Activated CD4-positive, alpha-beta memory T cell treated with anti-CD3 and anti-CD28 coated beads, Interleukin-2, amount 10 ng/mL, durations not matched to agents 7 days and 5 days (primary cell): Measurements from ENCODE around the gene FIBP. TPM values are rescaled to one million over a fixed set of nuclear protein-coding genes. Genes with fewer than 3 reads are reported as not detected.

Source experiments
- CTCF ChIA-PET: fragments of 350-600 bp; sonication (Branson Sonifier 250); formaldehyde crosslinking; loops from one replicate; lab custom pipeline; 2021; ENCODE audit warnings: antibody characterized with exemption, inconsistent platforms; lab: Charles Lee
- POLR2A ChIA-PET: fragments of 350-600 bp; sonication (Branson Sonifier 250); formaldehyde crosslinking; loops from one replicate; lab custom pipeline; 2021; ENCODE audit warnings: antibody characterized with exemption; lab: Charles Lee
- DNase-seq: peaks from one replicate; pipeline ENCODE4 v3.0.0-alpha.2; 2020
- H3K27ac Mint-ChIP-seq: one replicate; pipeline ENCODE4 v1.8.0; 2021; ENCODE audit warnings: mild to moderate bottlenecking, mixed read lengths
- H3K27me3 Mint-ChIP-seq: one replicate; pipeline ENCODE4 v1.8.0; 2021; ENCODE audit warnings: mixed read lengths
- H3K36me3 Mint-ChIP-seq: one replicate; pipeline ENCODE4 v1.8.0; 2021; ENCODE audit warnings: low read depth, mixed read lengths
- H3K4me1 Mint-ChIP-seq: one replicate; pipeline ENCODE4 v1.8.0; 2021; ENCODE audit warnings: mixed read lengths
- H3K4me3 Mint-ChIP-seq: one replicate; pipeline ENCODE4 v1.8.0; 2021; ENCODE audit warnings: mild to moderate bottlenecking, mixed read lengths
- H3K9me3 Mint-ChIP-seq: one replicate; pipeline ENCODE4 v1.8.0; 2021; ENCODE audit warnings: mixed read lengths
- total RNA-seq, 2 experiments: library from RNA; stranded (reverse); gene quantifications; one replicate each; pipeline ENCODE4 v1.2.3, GENCODE V29; 2021

FIBP gene
- total RNA-seq, 2 experiments from 2014 or later, result 71.7 to 77.4 TPM

DNA sequence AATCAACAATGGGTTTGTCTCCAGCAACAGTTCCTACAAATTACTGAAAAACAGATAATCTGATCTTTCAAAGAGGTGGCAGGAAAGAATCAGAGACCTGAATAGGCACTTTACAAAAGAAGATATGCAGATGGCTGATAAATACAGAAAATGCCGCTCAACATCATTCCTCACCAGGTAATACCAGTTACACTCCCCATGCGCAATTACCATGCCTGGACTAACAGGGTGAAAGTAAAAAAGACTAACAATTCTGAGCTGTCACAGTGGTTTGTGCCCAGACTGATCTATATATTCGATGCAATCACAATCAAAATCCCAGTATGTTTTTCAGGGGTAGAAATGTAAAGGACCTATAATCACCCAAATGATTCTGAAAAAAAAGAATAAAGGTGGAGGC lies 44.5 kb downstream of the FIBP start:
- Mint-ChIP-seq H3K36me3 (no peaks in the 10 kb centered on the region), H3K4me3 (no peak overlapping the region), H3K27me3 (no peaks in the 10 kb centered on the region), H3K4me1 (no peaks in the 10 kb centered on the region), H3K27ac (no peak overlapping the region), H3K9me3 (no peaks in the 10 kb centered on the region)
- no peak for DNase-seq
- CTCF ChIA-PET, result interaction anchor here (0.7 to 0.8 kb wide), 2 partner anchors 16 to 43 kb away, joined by 3 to 6 read pairs; no protein-coding TSS in a partner anchor
- POLR2A ChIA-PET, result interaction anchor here (0.5 to 2.9 kb wide), 3 partner anchors 8 to 1981 kb away, joined by 3 to 13 read pairs (median 4); no protein-coding TSS in a partner anchor

GRCh38 chr11:65842144-65842543 lies 46.1 kb downstream of the FIBP start:
- DNase-seq, result no peak
- H3K4me1 Mint-ChIP-seq, result no peaks in the 10 kb centered on the region
- H3K9me3 Mint-ChIP-seq, result no peaks in the 10 kb centered on the region
- POLR2A ChIA-PET, result interaction anchor here (2.9 kb wide), 1 partner anchor 10 kb away, joined by 13 read pairs; no protein-coding TSS in a partner anchor
- H3K27me3 Mint-ChIP-seq, result no peaks in the 10 kb centered on the region
- no peak overlapping the region for H3K27ac Mint-ChIP-seq
- no peak overlapping the region for H3K4me3 Mint-ChIP-seq
- CTCF ChIA-PET, result no interaction called here
- no peaks in the 10 kb centered on the region for H3K36me3 Mint-ChIP-seq

DNA sequence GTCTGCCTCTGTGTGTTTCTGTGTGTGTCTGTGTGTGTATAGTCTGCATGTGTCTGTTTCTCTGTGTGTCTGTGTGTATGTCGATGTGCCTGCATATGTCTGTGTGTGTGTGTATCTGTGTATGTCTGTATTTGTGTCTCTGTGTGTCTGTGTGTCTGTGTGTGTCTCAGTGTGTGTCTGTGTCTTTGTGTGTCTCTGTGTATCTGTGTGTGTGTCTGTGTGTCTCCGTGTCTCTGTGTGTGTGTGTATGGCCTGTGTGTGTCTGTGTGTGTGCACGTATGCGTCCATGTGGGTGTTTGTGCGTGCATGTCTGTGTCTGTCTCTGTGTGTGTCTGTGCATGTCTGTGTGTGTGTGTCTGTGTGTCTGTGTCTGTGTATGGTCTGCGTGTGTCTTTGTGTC lies 54.1 kb downstream of the FIBP start:
- POLR2A ChIA-PET, result interaction anchor here (0.7 to 3.8 kb wide), 8 partner anchors 17 to 168 kb away, joined by 3 to 28 read pairs (median 4); partner anchors contain the start of genes BANF1, CCDC85B, CFL1 and MUS81

More for the DNA sequence above, 54.1 kb downstream of the FIBP start:
- Mint-ChIP-seq H3K4me1 (peaks cover 12% of the 10 kb centered on the region), H3K27ac (no peak overlapping the region), H3K9me3 (no peaks in the 10 kb centered on the region), H3K27me3 (peaks cover 26% of the 10 kb centered on the region), H3K4me3 (no peak overlapping the region), H3K36me3 (peaks cover 6% of the 10 kb centered on the region)
- no peak for DNase-seq
- CTCF ChIA-PET, result interaction anchor here (1.3 to 3.7 kb wide), 3 partner anchors 54 to 122 kb away, joined by 8 to 18 read pairs (median 14); partner anchors contain the start of genes AP5B1, FIBP and KAT5

Other genes starting within 250 kb of the FIBP start
- 100 to 1,000 TPM in 1 of 2 experiments, 10 to 100 TPM in 1; 91.2 to 102 TPM for gene RELA, start 225.6 kb downstream of the FIBP start, total RNA-seq
- gene KAT5, start 176.2 kb downstream of the FIBP start, total RNA-seq, result 10 to 100 TPM; 62.6 to 63.0 TPM
- gene RNASEH2C, start 167.7 kb downstream of the FIBP start, total RNA-seq, result 10 to 100 TPM; 80.3 to 81.9 TPM
- gene AP5B1, start 107.5 kb downstream of the FIBP start, total RNA-seq, result 10 to 100 TPM; 21.2 to 21.5 TPM
- gene OVOL1, start 101.4 kb downstream of the FIBP start, total RNA-seq, result not detected
- gene SNX32, start 54.5 kb downstream of the FIBP start, total RNA-seq, result 1 to 10 TPM in 1 of 2 experiments, under 1 TPM in 1; 0.83 to 1.6 TPM
- gene CFL1, start 30.3 kb downstream of the FIBP start, total RNA-seq, result 1,000 to 10,000 TPM; 1,733 to 1,734 TPM
- gene MUS81, start 28.0 kb downstream of the FIBP start, total RNA-seq, result 10 to 100 TPM; 86.9 to 91.9 TPM
- gene EFEMP2, start 15.7 kb downstream of the FIBP start, total RNA-seq, result 10 to 100 TPM; 13.8 to 14.7 TPM
- 10 to 100 TPM; 75.9 to 80.5 TPM for gene CTSW, start 8.6 kb downstream of the FIBP start, total RNA-seq
- 10 to 100 TPM; 53.2 to 55.8 TPM for gene CCDC85B, start 2.2 kb upstream of the FIBP start, total RNA-seq
- 1 to 10 TPM; 4.5 to 5.0 TPM for gene FOSL1, start 11.9 kb upstream of the FIBP start, total RNA-seq
- gene C11orf68, start 30.6 kb upstream of the FIBP start, total RNA-seq, result 10 to 100 TPM; 34.1 to 34.2 TPM
- 100 to 1,000 TPM; 162 to 180 TPM for gene DRAP1, start 31.0 kb upstream of the FIBP start, total RNA-seq
- gene TSGA10IP, start 57.0 kb upstream of the FIBP start, total RNA-seq, result not detected
- gene SART1, start 73.3 kb upstream of the FIBP start, total RNA-seq, result 10 to 100 TPM; 59.5 to 61.5 TPM
- gene EIF1AD, start 113.7 kb upstream of the FIBP start, total RNA-seq, result 10 to 100 TPM; 43.6 to 45.9 TPM
- 100 to 1,000 TPM; 191 to 196 TPM for gene BANF1, start 114.0 kb upstream of the FIBP start, total RNA-seq
- gene CST6, start 123.5 kb upstream of the FIBP start, total RNA-seq, result under 1 TPM; 0.30 to 0.65 TPM
- under 1 TPM; 0.33 to 0.58 TPM for gene CATSPER1, start 138.0 kb upstream of the FIBP start, total RNA-seq
- not detected for gene GAL3ST3, start 160.7 kb upstream of the FIBP start, total RNA-seq
- 100 to 1,000 TPM; 230 to 241 TPM for gene SF3B2, start 163.9 kb upstream of the FIBP start, total RNA-seq
- 10 to 100 TPM; 86.4 to 95.0 TPM for gene PACS1, start 181.8 kb upstream of the FIBP start, total RNA-seq